HEK293 (cell line): Measurements from ENCODE around the gene PCDHB11.
"Not testable (repeated sequence)": the region's sequence is repeated elsewhere in the genome, so short reads cannot be mapped to it uniquely, and the experiment has no call there.

ENCODE experiments used
- CTCF ChIA-PET: fragments of 350-600 bp; formaldehyde crosslinking; extraction: SDS; loops from one replicate; lab custom pipeline; 2021; ENCODE audit warnings: antibody characterized with exemption; lab: Yijun Ruan, JAX
- POLR2A ChIA-PET: fragments of 300-600 bp; formaldehyde crosslinking; extraction: SDS; loops from one replicate; lab custom pipeline; 2020; ENCODE audit warnings: antibody characterized with exemption, inconsistent platforms; lab: Yijun Ruan, JAX
- H3K27ac ChIP-seq: fragments of 200-500 bp; sonication (Bioruptor generic); 2 replicates; pipeline ENCODE4 v1.5.1; 2014; ENCODE audit warnings: low read depth, low read length, control low read depth, inconsistent platforms; ENCODE audit errors: extremely low read depth
- H3K36me3 ChIP-seq, 2 experiments: fragments of 200-500 bp in 1 of 2; sonication (Bioruptor generic) in 1 of 2; 1 replicate in 1 of 2; 2 replicates in 1 of 2; pipeline ENCODE4 v1.5.1; 2014 to 2017; ENCODE audit warnings: inconsistent platforms in 2 of 2, low read length in 2 of 2; ENCODE audit not compliant: control insufficient read depth in 2 of 2, insufficient read depth in 1 of 2
- H3K4me1 ChIP-seq: fragments of 200-500 bp; sonication (Bioruptor generic); 2 replicates; pipeline ENCODE4 v1.5.1; 2014; ENCODE audit warnings: mild to moderate bottlenecking, low read length, inconsistent platforms; ENCODE audit not compliant: control insufficient read depth, insufficient read depth
- H3K4me3 ChIP-seq: 2 replicates; pipeline ENCODE4 v1.5.1; 2011; ENCODE audit warnings: low read depth, mild to moderate bottlenecking, control low read depth, low read length, moderate library complexity
- H3K9me3 ChIP-seq: fragments of 200-500 bp; sonication (Bioruptor generic); 2 replicates; pipeline ENCODE4 v1.5.1; 2014; ENCODE audit warnings: low read depth, low read length, inconsistent platforms; ENCODE audit not compliant: control insufficient read depth, insufficient read depth
- KLF10 ChIP-seq: fragments of 450-650 bp; IDR thresholded peaks from 2 replicates; pipeline ENCODE4 v1.5.1; 2018; ENCODE audit warnings: missing biosample characterization, mild to moderate bottlenecking, missing genetic modification characterization
- KLF7 ChIP-seq: fragments of 450-650 bp; formaldehyde crosslinking; IDR thresholded peaks from 2 replicates; pipeline ENCODE4 v1.5.1; 2016; ENCODE audit warnings: missing biosample characterization, missing genetic modification characterization, borderline replicate concordance
- MEIS1 ChIP-seq: sonication (generic); formaldehyde crosslinking; IDR thresholded peaks from 2 replicates; pipeline ENCODE4 v1.8.1; 2022; ENCODE audit warnings: missing genetic modification reagents, mild to moderate bottlenecking, borderline replicate concordance
- PRDM1 ChIP-seq: fragments of 450-650 bp; formaldehyde crosslinking; IDR thresholded peaks from 2 replicates; pipeline ENCODE4; 2016; ENCODE audit warnings: missing biosample characterization, missing genetic modification characterization
- SCRT2 ChIP-seq: fragments of 450-650 bp; formaldehyde crosslinking; IDR thresholded peaks from 2 replicates; pipeline ENCODE4 v1.5.1; 2016; ENCODE audit warnings: missing biosample characterization, missing genetic modification characterization
- SP2 ChIP-seq: fragments of 450-650 bp; formaldehyde crosslinking; IDR thresholded peaks from 2 replicates; pipeline ENCODE4 v1.5.1; 2016; ENCODE audit warnings: missing biosample characterization, missing genetic modification characterization
- ZBTB10 ChIP-seq: fragments of 450-650 bp; formaldehyde crosslinking; IDR thresholded peaks from 2 replicates; pipeline ENCODE4 v1.5.1; 2016; ENCODE audit warnings: missing biosample characterization, missing genetic modification characterization
- ZBTB17 ChIP-seq: fragments of 450-650 bp; formaldehyde crosslinking; IDR thresholded peaks from 2 replicates; pipeline ENCODE4 v1.5.1; 2016; ENCODE audit warnings: missing biosample characterization, missing genetic modification characterization
- ZNF211 ChIP-seq: fragments of 450-650 bp; formaldehyde crosslinking; IDR thresholded peaks from 2 replicates; pipeline ENCODE4 v1.5.1; 2016; ENCODE audit warnings: low read depth, missing biosample characterization, missing genetic modification characterization
- ZNF37A ChIP-seq: fragments of 450-650 bp; IDR thresholded peaks from 2 replicates; pipeline ENCODE4 v1.5.1; 2018; ENCODE audit warnings: missing biosample characterization, missing genetic modification characterization
- ZNF510 ChIP-seq: fragments of 450-650 bp; formaldehyde crosslinking; IDR thresholded peaks from 2 replicates; pipeline ENCODE4 v1.5.1; 2018; ENCODE audit warnings: mild to moderate bottlenecking, missing genetic modification characterization, missing biosample characterization; ENCODE audit not compliant: insufficient replicate concordance
- ZNF529 ChIP-seq: fragments of 450-650 bp; formaldehyde crosslinking; IDR thresholded peaks from 2 replicates; pipeline ENCODE4 v1.5.1; 2017; ENCODE audit warnings: missing genetic modification characterization, missing biosample characterization; ENCODE audit not compliant: insufficient replicate concordance
- ZNF621 ChIP-seq: fragments of 450-650 bp; formaldehyde crosslinking; IDR thresholded peaks from 2 replicates; pipeline ENCODE4 v1.5.1; 2017; ENCODE audit warnings: missing biosample characterization, missing genetic modification characterization
- ZNF623 ChIP-seq: fragments of 450-650 bp; formaldehyde crosslinking; IDR thresholded peaks from 2 replicates; pipeline ENCODE4 v1.5.1; 2016; ENCODE audit warnings: missing biosample characterization, missing genetic modification characterization
- ZNF654 ChIP-seq: fragments of 450-650 bp; formaldehyde crosslinking; IDR thresholded peaks from 2 replicates; pipeline ENCODE4 v1.5.1; 2016; ENCODE audit warnings: low read depth, missing biosample characterization, missing genetic modification characterization
- ZNF660 ChIP-seq: fragments of 450-650 bp; IDR thresholded peaks from 2 replicates; pipeline ENCODE4 v1.5.1; 2018; ENCODE audit warnings: missing biosample characterization, mild to moderate bottlenecking, missing genetic modification characterization
- ZNF76 ChIP-seq: fragments of 450-650 bp; formaldehyde crosslinking; IDR thresholded peaks from 2 replicates; pipeline ENCODE4; 2016; ENCODE audit warnings: low read depth, missing biosample characterization, missing genetic modification characterization, borderline replicate concordance
- ZNF777 ChIP-seq: fragments of 450-650 bp; formaldehyde crosslinking; IDR thresholded peaks from 2 replicates; pipeline ENCODE4 v1.5.1; 2017; ENCODE audit warnings: missing biosample characterization, missing genetic modification characterization, borderline replicate concordance

PCDHB11 gene

DNA sequence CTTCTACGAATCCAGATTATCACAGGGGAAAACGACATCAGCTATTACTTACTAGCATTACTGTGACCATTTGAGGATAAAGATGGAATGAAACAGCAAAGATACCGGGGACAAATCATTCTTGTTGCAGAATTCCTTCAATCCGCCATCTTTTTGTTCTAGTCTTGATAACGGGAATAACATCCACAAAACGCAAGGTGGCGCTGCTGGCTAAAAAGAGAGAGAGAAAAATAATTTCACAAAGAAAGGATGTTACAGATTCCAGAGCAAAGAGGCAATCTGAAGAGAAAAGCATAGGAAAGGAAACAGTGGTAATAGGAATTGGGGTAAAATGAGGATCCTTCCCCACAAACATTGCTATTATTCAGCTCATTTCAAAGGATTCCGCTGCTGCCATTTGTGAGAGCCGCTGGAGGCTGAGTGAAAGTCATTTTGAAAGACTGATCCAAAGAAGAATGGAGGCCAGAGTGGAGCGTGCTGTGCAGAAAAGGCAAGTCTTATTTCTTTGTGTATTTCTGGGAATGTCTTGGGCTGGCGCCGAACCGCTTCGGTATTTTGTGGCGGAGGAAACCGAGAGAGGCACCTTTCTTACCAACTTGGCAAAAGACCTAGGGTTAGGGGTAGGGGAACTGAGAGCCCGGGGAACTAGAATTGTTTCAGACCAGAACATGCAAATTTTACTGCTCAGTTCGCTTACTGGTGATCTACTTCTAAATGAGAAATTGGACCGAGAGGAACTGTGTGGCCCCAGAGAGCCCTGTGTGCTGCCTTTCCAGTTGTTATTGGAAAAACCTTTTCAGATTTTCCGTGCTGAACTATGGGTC, 26.8 kb upstream of the PCDHB11 start, which contains the start of gene PCDHB7:
PCDHB7 (plus strand) TSS at position 264 of the 824 bp plus-strand sequence; CDS start at position 456, 192 bp downstream.
- no peak within 1 kb of the TSS for H3K27ac ChIP-seq
- TF ChIP-seq ZNF510 (no peak), ZBTB17 (tag by site-specific recombination) (peak; percentile 18; the same call in 1 of the 2 replicates), SCRT2 (tag by site-specific recombination) (no peak), ZNF621 (tag by site-specific recombination) (no peak), ZNF777 (tag by site-specific recombination) (no peak), ZNF623 (no peak), PRDM1 (tag by site-specific recombination) (peak; percentile 69), ZNF654 (tag by site-specific recombination) (peak; percentile 60), ZNF660 (tag by site-specific recombination) (no peak)
- TF ChIP-seq, all 188 proteins: peak for 3
- H3K9me3 ChIP-seq, result no peaks in the 10 kb centered on the region
- H3K4me1 ChIP-seq, result no peaks in the 10 kb centered on the region
- ChIA-PET POLR2A (no interaction called here), CTCF (interaction anchor here (0.6 to 3.0 kb wide), 14 partner anchors 9 to 1809 kb away, joined by 3 to 20 read pairs (median 3); partner anchors contain the start of genes PCDHB11, PCDHB15, PCDHB16 and PCDHB6)
- no peaks in the 10 kb centered on the region for H3K36me3 ChIP-seq
- H3K4me3 ChIP-seq, result no peak within 1 kb of the TSS

DNA sequence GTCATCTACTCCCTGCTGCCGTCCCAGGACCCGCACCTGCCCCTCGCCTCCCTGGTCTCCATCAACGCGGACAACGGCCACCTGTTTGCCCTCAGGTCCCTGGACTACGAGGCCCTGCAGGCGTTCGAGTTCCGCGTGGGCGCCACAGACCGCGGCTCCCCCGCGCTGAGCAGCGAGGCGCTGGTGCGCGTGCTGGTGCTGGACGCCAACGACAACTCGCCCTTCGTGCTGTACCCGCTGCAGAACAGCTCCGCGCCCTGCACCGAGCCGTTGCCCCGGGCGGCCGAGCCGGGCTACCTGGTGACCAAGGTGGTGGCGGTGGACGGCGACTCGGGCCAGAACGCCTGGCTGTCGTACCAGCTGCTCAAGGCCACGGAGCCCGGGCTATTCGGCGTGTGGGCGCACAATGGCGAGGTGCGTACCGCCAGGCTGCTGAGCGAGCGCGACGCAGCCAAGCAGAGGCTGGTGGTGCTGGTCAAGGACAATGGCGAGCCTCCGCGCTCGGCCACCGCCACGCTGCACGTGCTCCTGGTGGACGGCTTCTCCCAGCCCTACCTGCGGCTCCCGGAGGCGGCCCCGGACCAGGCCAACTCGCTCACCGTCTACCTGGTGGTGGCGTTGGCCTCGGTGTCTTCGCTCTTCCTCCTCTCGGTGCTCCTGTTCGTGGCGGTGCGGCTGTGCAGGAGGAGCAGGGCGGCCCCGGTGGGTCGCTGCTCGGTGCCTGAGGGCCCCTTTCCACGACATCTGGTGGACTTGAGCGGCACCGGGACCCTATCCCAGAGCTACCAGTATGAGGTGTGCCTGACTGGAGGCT, 24.9 kb upstream of the PCDHB11 start:
- H3K4me1 ChIP-seq, H3K4me3 ChIP-seq, POLR2A ChIA-PET, H3K9me3 ChIP-seq, H3K27ac ChIP-seq, H3K36me3 ChIP-seq: not testable (repeated sequence)
- CTCF ChIA-PET, result interaction anchor here (0.6 kb wide), 1 partner anchor 144 kb away, joined by 3 read pairs; no protein-coding TSS in a partner anchor

- POLR2A ChIA-PET, result no interaction called here
- TF ChIP-seq KLF7 (tag by site-specific recombination) (no peak), ZNF211 (tag by site-specific recombination) (no peak), ZBTB10 (tag by site-specific recombination) (no peak), MEIS1 (CRISPR knock-in tag) (no peak), ZNF76 (tag by site-specific recombination) (no peak), ZNF654 (tag by site-specific recombination) (no peak), ZNF529 (tag by site-specific recombination) (no peak), SP2 (tag by site-specific recombination) (no peak), KLF10 (tag by site-specific recombination) (no peak), ZNF37A (tag by site-specific recombination) (no peak)
- TF ChIP-seq, all 188 proteins: peak for 0
- no peaks in the 10 kb centered on the region for H3K36me3 ChIP-seq
- no peaks in the 10 kb centered on the region for H3K9me3 ChIP-seq
- H3K4me3 ChIP-seq, result no peak overlapping the region
- CTCF ChIA-PET, result no interaction called here
- H3K27ac ChIP-seq, result no peak overlapping the region
- no peaks in the 10 kb centered on the region for H3K4me1 ChIP-seq
Measured at GRCh38 chr5:141175933-141176332, 23.5 kb upstream of the PCDHB11 start.
